SK-N-SH (cell line): Measurements from ENCODE around the gene PTPRF. TPM values are rescaled to one million over a fixed set of nuclear protein-coding genes. Genes with fewer than 3 reads are reported as not detected.

Source experiments
- CTCF ChIA-PET: fragments of 300-600, 350-600 bp; formaldehyde crosslinking; extraction: SDS; loops from one replicate; lab custom pipeline; 2021; lab: Yijun Ruan, JAX
- POLR2A ChIA-PET: fragments of 350-600 bp; sonication (Branson Sonifier 250); formaldehyde crosslinking; extraction: SDS; loops from one replicate; lab custom pipeline; 2020; ENCODE audit warnings: antibody characterized with exemption, inconsistent platforms; lab: Yijun Ruan, JAX
- DNase-seq: peaks from one replicate; pipeline ENCODE4 v3.0.0; 2012
- H2AFZ ChIP-seq: fragments of 200-600 bp; sonication (generic); 2 replicates; pipeline ENCODE4 v1.8.1; 2016; ENCODE audit warnings: antibody characterized with exemption, mild to moderate bottlenecking, low read depth
- H3F3A ChIP-seq: fragments of 200-600 bp; sonication (generic); replicated peaks from 2 replicates; pipeline ENCODE3; 2016; ENCODE audit warnings: antibody characterized with exemption, mild to moderate bottlenecking; ENCODE audit not compliant: insufficient read depth
- H3K27ac ChIP-seq, 2 experiments: fragments of 200-500 bp in 1 of 2; fragments of 200-600 bp in 1 of 2; sonication (Bioruptor generic) in 1 of 2; sonication (generic), shearing (Covaris generic) in 1 of 2; 2 replicates each; pipeline versions ENCODE4 v1.5.1 to v1.6.1; 2014 to 2016; ENCODE audit warnings: low read depth in 2 of 2, inconsistent platforms in 1 of 2, low read length in 1 of 2, mild to moderate bottlenecking in 1 of 2, mixed read lengths in 1 of 2
- H3K27me3 ChIP-seq: fragments of 200-600 bp; sonication (generic), shearing (Covaris generic); 2 replicates; pipeline ENCODE4 v1.6.1; 2016; ENCODE audit warnings: mixed run types; ENCODE audit not compliant: insufficient read depth
- H3K36me3 ChIP-seq, 2 experiments: fragments of 200-500 bp in 1 of 2; fragments of 200-600 bp in 1 of 2; sonication (Bioruptor generic) in 1 of 2; sonication (generic) in 1 of 2; replicated peaks in 1 of 2; 2 replicates each; pipeline versions ENCODE3 to v1.5.1; 2014 to 2016; ENCODE audit warnings: low read length in 1 of 2, mild to moderate bottlenecking in 1 of 2; ENCODE audit not compliant: insufficient read depth in 2 of 2, control insufficient read depth in 1 of 2
- H3K4me1 ChIP-seq, 2 experiments: fragments of 200-500 bp in 1 of 2; fragments of 200-600 bp in 1 of 2; sonication (Bioruptor generic) in 1 of 2; sonication (generic), shearing (Covaris generic) in 1 of 2; 2 replicates each; pipeline versions ENCODE4 v1.5.1 to v1.6.1; 2014 to 2016; ENCODE audit warnings: low read depth in 1 of 2, low read length in 1 of 2, mixed run types in 1 of 2; ENCODE audit not compliant: insufficient read depth in 2 of 2, control insufficient read depth in 1 of 2
- H3K4me2 ChIP-seq: fragments of 200-600 bp; sonication (generic), shearing (Covaris generic); 2 replicates; pipeline ENCODE4 v1.6.1; 2017; ENCODE audit warnings: mixed run types
- H3K4me3 ChIP-seq, 2 experiments: fragments of 200-500 bp in 1 of 2; fragments of 200-600 bp in 1 of 2; sonication (Bioruptor generic) in 1 of 2; sonication (generic), shearing (Covaris generic) in 1 of 2; 2 replicates each; pipeline versions ENCODE4 v1.5.1 to v1.8.1; 2014 to 2016; ENCODE audit warnings: low read depth in 2 of 2, inconsistent platforms in 1 of 2, low read length in 1 of 2, mild to moderate bottlenecking in 1 of 2, mixed read lengths in 1 of 2, moderate library complexity in 1 of 2
- H3K79me2 ChIP-seq: fragments of 200-600 bp; sonication (generic); 2 replicates; pipeline ENCODE4 v1.8.1; 2017; ENCODE audit warnings: mild to moderate bottlenecking; ENCODE audit not compliant: insufficient read depth
- H3K9ac ChIP-seq: fragments of 200-600 bp; sonication (generic); 2 replicates; pipeline ENCODE4 v1.6.1; 2017; ENCODE audit warnings: mixed run types
- H3K9me2 ChIP-seq: fragments of 200-600 bp; sonication (generic); 2 replicates; pipeline ENCODE4 v1.6.1; 2017; ENCODE audit warnings: mixed run types
- H3K9me3 ChIP-seq: fragments of 200-600 bp; sonication (generic); 2 replicates; pipeline ENCODE4 v1.6.1; 2017; ENCODE audit warnings: mixed run types, mild to moderate bottlenecking, moderate library complexity
- H4K20me1 ChIP-seq: fragments of 200-600 bp; sonication (generic); 2 replicates; pipeline ENCODE4 v1.6.1; 2017; ENCODE audit warnings: mild to moderate bottlenecking, mixed run types; ENCODE audit not compliant: insufficient read depth
- ELF1 ChIP-seq: IDR thresholded peaks from 2 replicates; pipeline ENCODE4 v1.4.0; 2012
- EP300 ChIP-seq, 2 experiments: IDR thresholded peaks; 2 replicates each; pipeline versions ENCODE4 v1.4.0 to v1.6.1; 2012; ENCODE audit warnings: borderline replicate concordance in 1 of 2, low read depth in 1 of 2, low read length in 1 of 2
- EZH2phosphoT487 ChIP-seq: fragments of 200-600 bp; sonication (generic); IDR thresholded peaks from 2 replicates; pipeline ENCODE4 v1.6.1; 2017; ENCODE audit warnings: low read depth, mixed run types, mild to moderate bottlenecking, antibody characterized with exemption, moderate library complexity, borderline replicate concordance
- FOSL2 ChIP-seq: IDR thresholded peaks from 2 replicates; pipeline ENCODE4 v1.4.0; 2012; ENCODE audit warnings: low read depth, mild to moderate bottlenecking, moderate library complexity, borderline replicate concordance
- FOXM1 ChIP-seq: IDR thresholded peaks from 2 replicates; pipeline ENCODE4 v1.4.0; 2012; ENCODE audit warnings: low read depth, mild to moderate bottlenecking
- GABPA ChIP-seq: IDR thresholded peaks from 2 replicates; pipeline ENCODE4 v1.4.0; 2012; ENCODE audit warnings: low read depth, mild to moderate bottlenecking
- GATA2 ChIP-seq: sonication (generic); formaldehyde crosslinking; IDR thresholded peaks from 2 replicates; pipeline ENCODE4 v1.5.0; 2020; ENCODE audit warnings: mild to moderate bottlenecking, missing genetic modification reagents
- MEF2A ChIP-seq: IDR thresholded peaks from 2 replicates; pipeline ENCODE4 v1.4.0; 2012; ENCODE audit warnings: low read depth, borderline replicate concordance
- MXI1 ChIP-seq: IDR thresholded peaks from 2 replicates; pipeline ENCODE4 v1.6.1; 2012; ENCODE audit warnings: mild to moderate bottlenecking, low read depth, low read length, improper control_type of control experiment
- NFIC ChIP-seq: IDR thresholded peaks from 2 replicates; pipeline ENCODE4 v1.4.0; 2012; ENCODE audit warnings: borderline replicate concordance
- NRF1 ChIP-seq: IDR thresholded peaks from 2 replicates; pipeline ENCODE4 v1.6.1; 2012; ENCODE audit warnings: low read depth, mild to moderate bottlenecking, low read length
- POLR2AphosphoS5 ChIP-seq: IDR thresholded peaks from 2 replicates; pipeline ENCODE4 v1.6.1; 2012; ENCODE audit warnings: low read depth, low read length
- RXRA ChIP-seq: IDR thresholded peaks from 2 replicates; pipeline ENCODE4 v1.4.0; 2012; ENCODE audit warnings: low read depth, mild to moderate bottlenecking, borderline replicate concordance
- SIN3A ChIP-seq: IDR thresholded peaks from 2 replicates; pipeline ENCODE4 v1.6.1; 2012; ENCODE audit warnings: low read depth, mild to moderate bottlenecking, low read length, moderate library complexity, borderline replicate concordance
- TAF1 ChIP-seq: IDR thresholded peaks from 2 replicates; pipeline ENCODE4 v1.6.1; 2012; ENCODE audit warnings: low read depth, mild to moderate bottlenecking, low read length, moderate library complexity, borderline replicate concordance
- TCF12 ChIP-seq: IDR thresholded peaks from 2 replicates; pipeline ENCODE4 v1.4.0; 2012
- TEAD4 ChIP-seq: IDR thresholded peaks from 2 replicates; pipeline ENCODE4 v1.4.0; 2012; ENCODE audit warnings: mild to moderate bottlenecking, borderline replicate concordance; ENCODE audit not compliant: insufficient read depth
- WGBS: methylation state at CpG from one replicate; pipeline ENCODE4 v1.1.6; 2017; ENCODE audit warnings: low lambda C conversion rate; 5-methylcytosine and 5-hydroxymethylcytosine counted together
- polyA plus RNA-seq, 3 experiments: library from polyadenylated mRNA; depleted of rRNA; stranded (reverse); fragments of >200 nt; gene quantifications; 2 replicates each; pipeline ENCODE4 v1.2.3, GENCODE V29; 2012
- TF ChIP-seq, protein P1 (sequence below): IDR thresholded peaks from 2 replicates; pipeline ENCODE4 v1.6.1; 2012; ENCODE audit warnings: mild to moderate bottlenecking, low read depth, low read length, moderate library complexity
- TF ChIP-seq, protein P2 (sequence below): IDR thresholded peaks from 2 replicates; pipeline ENCODE4 v1.4.0; 2012; ENCODE audit warnings: low read depth, borderline replicate concordance
- TF ChIP-seq, protein P3 (sequence below): fragments of 200-600 bp; sonication (generic); IDR thresholded peaks from 2 replicates; pipeline ENCODE4 v1.6.1; 2017; ENCODE audit warnings: antibody characterized with exemption, mild to moderate bottlenecking, moderate library complexity

PTPRF gene
- polyA plus RNA-seq, 1 of the 3 experiments (the other 2 are of a cell fraction): 72.7 TPM

DNA sequence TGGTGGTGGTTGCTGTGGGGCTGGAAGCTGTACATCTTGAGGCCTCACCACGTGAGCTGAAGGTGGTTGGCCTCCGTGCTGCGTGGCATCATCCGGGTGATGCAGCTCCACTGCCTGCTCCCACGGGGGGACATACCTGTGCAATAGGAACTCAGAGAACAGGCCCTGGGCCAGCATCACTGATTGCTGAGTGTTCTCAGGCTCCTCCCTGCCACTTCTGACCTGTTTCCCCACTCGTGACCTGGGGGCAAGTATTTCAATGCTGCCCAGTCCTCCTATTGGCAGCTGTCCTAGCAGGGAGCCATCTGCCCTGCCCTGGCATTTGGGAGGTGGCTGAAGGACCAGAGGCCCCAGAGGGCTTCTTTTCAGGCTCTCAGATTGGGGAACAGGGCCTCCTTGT, 26.1 kb downstream of the PTPRF start:
- H2AFZ ChIP-seq: no peak overlapping the region
- H3K9ac ChIP-seq: no peak overlapping the region
- WGBS: 92% methylated on average over 4 of the region's 6 CpGs
- no peaks in the 10 kb centered on the region for H3K9me2 ChIP-seq
- peaks cover 4% of the 10 kb centered on the region for H3F3A ChIP-seq
- no peaks in the 10 kb centered on the region for H4K20me1 ChIP-seq
- TF ChIP-seq TCF12: no peak
- no peak for TF ChIP-seq GATA2 (CRISPR knock-in tag)
- no peak for TF ChIP-seq NFIC
- TF ChIP-seq RXRA: no peak
- TF ChIP-seq TEAD4: no peak
- TF ChIP-seq GABPA: no peak
- TF ChIP-seq, protein P1, sequence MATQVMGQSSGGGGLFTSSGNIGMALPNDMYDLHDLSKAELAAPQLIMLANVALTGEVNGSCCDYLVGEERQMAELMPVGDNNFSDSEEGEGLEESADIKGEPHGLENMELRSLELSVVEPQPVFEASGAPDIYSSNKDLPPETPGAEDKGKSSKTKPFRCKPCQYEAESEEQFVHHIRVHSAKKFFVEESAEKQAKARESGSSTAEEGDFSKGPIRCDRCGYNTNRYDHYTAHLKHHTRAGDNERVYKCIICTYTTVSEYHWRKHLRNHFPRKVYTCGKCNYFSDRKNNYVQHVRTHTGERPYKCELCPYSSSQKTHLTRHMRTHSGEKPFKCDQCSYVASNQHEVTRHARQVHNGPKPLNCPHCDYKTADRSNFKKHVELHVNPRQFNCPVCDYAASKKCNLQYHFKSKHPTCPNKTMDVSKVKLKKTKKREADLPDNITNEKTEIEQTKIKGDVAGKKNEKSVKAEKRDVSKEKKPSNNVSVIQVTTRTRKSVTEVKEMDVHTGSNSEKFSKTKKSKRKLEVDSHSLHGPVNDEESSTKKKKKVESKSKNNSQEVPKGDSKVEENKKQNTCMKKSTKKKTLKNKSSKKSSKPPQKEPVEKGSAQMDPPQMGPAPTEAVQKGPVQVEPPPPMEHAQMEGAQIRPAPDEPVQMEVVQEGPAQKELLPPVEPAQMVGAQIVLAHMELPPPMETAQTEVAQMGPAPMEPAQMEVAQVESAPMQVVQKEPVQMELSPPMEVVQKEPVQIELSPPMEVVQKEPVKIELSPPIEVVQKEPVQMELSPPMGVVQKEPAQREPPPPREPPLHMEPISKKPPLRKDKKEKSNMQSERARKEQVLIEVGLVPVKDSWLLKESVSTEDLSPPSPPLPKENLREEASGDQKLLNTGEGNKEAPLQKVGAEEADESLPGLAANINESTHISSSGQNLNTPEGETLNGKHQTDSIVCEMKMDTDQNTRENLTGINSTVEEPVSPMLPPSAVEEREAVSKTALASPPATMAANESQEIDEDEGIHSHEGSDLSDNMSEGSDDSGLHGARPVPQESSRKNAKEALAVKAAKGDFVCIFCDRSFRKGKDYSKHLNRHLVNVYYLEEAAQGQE: no peak
- no peak for TF ChIP-seq POLR2AphosphoS5
- TF ChIP-seq NRF1: no peak
- no peak for TF ChIP-seq MXI1
- no peak for TF ChIP-seq SIN3A
- no peak for TF ChIP-seq FOSL2
- TF ChIP-seq EZH2phosphoT487: no peak
- no peak for TF ChIP-seq FOXM1
- H3K79me2 ChIP-seq: peaks cover 27% of the 10 kb centered on the region; the same call in 1 of the 2 replicates
- no peak for DNase-seq
- H3K27me3 ChIP-seq: no peaks in the 10 kb centered on the region
- peaks cover 12 to 27% of the 10 kb centered on the region in 2 experiments; a peak in 3 of 4 replicates for H3K4me1 ChIP-seq
- H3K4me3 ChIP-seq: no peak overlapping the region
- H3K36me3 ChIP-seq: peaks cover 3 to 9% of the 10 kb centered on the region in 2 experiments
- no peak overlapping the region for H3K4me2 ChIP-seq
- CTCF ChIA-PET: interaction anchor here (1.1 to 3.2 kb wide), 2 partner anchors 16 to 27 kb away, joined by 3 to 15 read pairs; partner anchors contain the start of gene PTPRF
- no peaks in the 10 kb centered on the region for H3K9me3 ChIP-seq
- POLR2A ChIA-PET: no interaction called here
- no peak overlapping the region for H3K27ac ChIP-seq

DNA sequence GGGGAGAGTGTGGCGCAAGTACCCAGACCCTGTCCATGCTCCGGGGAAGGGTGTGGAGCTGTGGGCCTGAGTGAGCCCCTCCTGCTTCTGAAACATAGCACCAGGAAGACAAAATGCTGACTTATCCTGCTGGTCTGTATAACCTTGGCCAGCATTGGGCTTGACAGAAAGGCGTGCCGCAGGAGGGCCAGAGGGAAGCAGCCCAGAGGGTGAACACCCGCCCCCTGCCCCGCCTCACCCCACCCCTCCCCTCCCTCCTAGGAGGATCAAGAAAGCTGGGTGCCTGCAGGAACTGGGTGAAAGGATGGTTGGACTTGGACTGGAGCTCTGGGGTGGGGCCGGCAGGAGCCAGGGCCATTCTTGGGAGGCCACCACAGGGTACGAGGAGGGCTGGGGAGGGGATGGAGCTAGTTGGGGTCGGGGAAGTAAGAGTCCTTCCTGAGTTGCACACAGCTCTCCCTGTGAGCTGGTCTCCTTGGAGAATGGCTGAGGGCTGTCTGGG, 27.1 kb downstream of the PTPRF start:
- Histone ChIP-seq H3K79me2 (peaks cover 27% of the 10 kb centered on the region; the same call in 1 of the 2 replicates), H3K27ac (peak overlapping the region; percentile 65 to 78), H3K9me2 (no peaks in the 10 kb centered on the region), H3K4me3 (no peak overlapping the region), H3K4me2 (peak overlapping the region; percentile 82), H4K20me1 (no peaks in the 10 kb centered on the region), H3K36me3 (peaks cover 3 to 9% of the 10 kb centered on the region in 2 experiments), H3K27me3 (no peaks in the 10 kb centered on the region), H3K4me1 (peaks cover 12 to 27% of the 10 kb centered on the region in 2 experiments; a peak in 3 of 4 replicates), H2AFZ (no peak overlapping the region), H3F3A (peaks cover 4% of the 10 kb centered on the region), H3K9me3 (no peaks in the 10 kb centered on the region), H3K9ac (peak overlapping the region; percentile 46; the same call in 1 of the 2 replicates)
- CTCF ChIA-PET: interaction anchor here (1.1 to 3.2 kb wide), 5 partner anchors 9 to 92 kb away, joined by 3 to 15 read pairs (median 5); partner anchors contain the start of genes KDM4A and PTPRF
- WGBS: 91% methylated on average over 4 of the region's 9 CpGs
- DNase-seq: peak; percentile 59
- POLR2A ChIA-PET: interaction anchor here (1.1 to 1.5 kb wide), 3 partner anchors 8 to 30 kb away, joined by 3 to 6 read pairs (median 3); no protein-coding TSS in a partner anchor
- TF ChIP-seq ELF1: no peak
- TF ChIP-seq, protein P2, sequence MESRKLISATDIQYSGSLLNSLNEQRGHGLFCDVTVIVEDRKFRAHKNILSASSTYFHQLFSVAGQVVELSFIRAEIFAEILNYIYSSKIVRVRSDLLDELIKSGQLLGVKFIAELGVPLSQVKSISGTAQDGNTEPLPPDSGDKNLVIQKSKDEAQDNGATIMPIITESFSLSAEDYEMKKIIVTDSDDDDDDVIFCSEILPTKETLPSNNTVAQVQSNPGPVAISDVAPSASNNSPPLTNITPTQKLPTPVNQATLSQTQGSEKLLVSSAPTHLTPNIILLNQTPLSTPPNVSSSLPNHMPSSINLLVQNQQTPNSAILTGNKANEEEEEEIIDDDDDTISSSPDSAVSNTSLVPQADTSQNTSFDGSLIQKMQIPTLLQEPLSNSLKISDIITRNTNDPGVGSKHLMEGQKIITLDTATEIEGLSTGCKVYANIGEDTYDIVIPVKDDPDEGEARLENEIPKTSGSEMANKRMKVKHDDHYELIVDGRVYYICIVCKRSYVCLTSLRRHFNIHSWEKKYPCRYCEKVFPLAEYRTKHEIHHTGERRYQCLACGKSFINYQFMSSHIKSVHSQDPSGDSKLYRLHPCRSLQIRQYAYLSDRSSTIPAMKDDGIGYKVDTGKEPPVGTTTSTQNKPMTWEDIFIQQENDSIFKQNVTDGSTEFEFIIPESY: no peak
- TF ChIP-seq, protein P3, sequence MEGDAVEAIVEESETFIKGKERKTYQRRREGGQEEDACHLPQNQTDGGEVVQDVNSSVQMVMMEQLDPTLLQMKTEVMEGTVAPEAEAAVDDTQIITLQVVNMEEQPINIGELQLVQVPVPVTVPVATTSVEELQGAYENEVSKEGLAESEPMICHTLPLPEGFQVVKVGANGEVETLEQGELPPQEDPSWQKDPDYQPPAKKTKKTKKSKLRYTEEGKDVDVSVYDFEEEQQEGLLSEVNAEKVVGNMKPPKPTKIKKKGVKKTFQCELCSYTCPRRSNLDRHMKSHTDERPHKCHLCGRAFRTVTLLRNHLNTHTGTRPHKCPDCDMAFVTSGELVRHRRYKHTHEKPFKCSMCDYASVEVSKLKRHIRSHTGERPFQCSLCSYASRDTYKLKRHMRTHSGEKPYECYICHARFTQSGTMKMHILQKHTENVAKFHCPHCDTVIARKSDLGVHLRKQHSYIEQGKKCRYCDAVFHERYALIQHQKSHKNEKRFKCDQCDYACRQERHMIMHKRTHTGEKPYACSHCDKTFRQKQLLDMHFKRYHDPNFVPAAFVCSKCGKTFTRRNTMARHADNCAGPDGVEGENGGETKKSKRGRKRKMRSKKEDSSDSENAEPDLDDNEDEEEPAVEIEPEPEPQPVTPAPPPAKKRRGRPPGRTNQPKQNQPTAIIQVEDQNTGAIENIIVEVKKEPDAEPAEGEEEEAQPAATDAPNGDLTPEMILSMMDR: no peak
- TF ChIP-seq MEF2A: no peak
- TF ChIP-seq FOSL2: no peak
- TF ChIP-seq TCF12: no peak
- TF ChIP-seq TEAD4: no peak
- no peak for TF ChIP-seq TAF1
- no peak for TF ChIP-seq EP300 (IDR thresholded peaks at IDR 0.05; ENCODE audit: borderline replicate concordance in 1 of 2, low read depth in 1 of 2, low read length in 1 of 2)
